GM18873 (cell line): ENCODE data around the gene SMG5.
"Not testable (repeated sequence)": the region's sequence is repeated elsewhere in the genome, so short reads cannot be mapped to it uniquely, and the experiment has no call there.

Source experiments
- ATAC-seq: cut with Tn5 transposase; IDR thresholded peaks from one replicate; pipeline ENCODE4 v1.9.1; 2021; ENCODE audit warnings: mild to moderate bottlenecking, moderate library complexity, moderate number of reproducible peaks; ENCODE audit not compliant: unreplicated experiment, low FRiP score

The SMG5 gene, protein sequence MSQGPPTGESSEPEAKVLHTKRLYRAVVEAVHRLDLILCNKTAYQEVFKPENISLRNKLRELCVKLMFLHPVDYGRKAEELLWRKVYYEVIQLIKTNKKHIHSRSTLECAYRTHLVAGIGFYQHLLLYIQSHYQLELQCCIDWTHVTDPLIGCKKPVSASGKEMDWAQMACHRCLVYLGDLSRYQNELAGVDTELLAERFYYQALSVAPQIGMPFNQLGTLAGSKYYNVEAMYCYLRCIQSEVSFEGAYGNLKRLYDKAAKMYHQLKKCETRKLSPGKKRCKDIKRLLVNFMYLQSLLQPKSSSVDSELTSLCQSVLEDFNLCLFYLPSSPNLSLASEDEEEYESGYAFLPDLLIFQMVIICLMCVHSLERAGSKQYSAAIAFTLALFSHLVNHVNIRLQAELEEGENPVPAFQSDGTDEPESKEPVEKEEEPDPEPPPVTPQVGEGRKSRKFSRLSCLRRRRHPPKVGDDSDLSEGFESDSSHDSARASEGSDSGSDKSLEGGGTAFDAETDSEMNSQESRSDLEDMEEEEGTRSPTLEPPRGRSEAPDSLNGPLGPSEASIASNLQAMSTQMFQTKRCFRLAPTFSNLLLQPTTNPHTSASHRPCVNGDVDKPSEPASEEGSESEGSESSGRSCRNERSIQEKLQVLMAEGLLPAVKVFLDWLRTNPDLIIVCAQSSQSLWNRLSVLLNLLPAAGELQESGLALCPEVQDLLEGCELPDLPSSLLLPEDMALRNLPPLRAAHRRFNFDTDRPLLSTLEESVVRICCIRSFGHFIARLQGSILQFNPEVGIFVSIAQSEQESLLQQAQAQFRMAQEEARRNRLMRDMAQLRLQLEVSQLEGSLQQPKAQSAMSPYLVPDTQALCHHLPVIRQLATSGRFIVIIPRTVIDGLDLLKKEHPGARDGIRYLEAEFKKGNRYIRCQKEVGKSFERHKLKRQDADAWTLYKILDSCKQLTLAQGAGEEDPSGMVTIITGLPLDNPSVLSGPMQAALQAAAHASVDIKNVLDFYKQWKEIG

DNA sequence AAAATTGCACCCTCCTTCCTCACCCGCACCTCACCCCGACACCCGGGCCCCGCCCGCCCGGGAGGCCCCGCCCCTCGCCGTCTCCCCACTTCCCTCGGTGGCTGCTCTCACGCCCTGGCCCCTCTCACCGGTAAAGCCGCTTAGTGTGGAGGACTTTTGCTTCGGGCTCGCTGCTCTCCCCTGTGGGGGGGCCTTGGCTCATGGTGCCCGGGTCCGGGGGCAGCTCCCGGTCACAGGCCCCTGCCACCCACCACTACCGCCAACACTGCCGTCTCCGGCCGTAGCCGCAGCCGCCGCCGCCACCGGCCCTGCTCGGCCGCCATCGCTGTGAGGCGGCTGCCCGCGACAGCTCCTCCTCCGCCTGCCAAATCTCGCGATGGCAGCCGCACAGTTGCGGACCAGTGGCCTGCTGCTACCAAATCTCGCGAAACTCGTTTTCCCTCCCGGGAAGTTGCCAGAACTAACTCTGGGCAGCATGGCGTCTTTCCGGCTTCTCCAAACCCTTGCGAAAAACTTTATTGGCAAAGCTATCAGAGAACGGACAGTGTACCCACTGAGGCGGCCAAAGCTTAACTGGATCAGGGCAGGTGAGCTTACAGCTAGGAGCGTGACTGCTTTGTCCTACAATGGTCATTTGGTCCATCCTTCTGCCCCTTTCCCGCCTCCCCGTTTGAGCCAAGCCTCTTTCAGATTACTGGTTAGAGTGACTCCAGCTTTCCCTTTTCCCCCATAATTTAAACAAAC, at the start of gene SMG5:
Gene SMG5 (minus strand): TSS at position 347 of the 744 bp plus-strand sequence. CDS start 145 bp downstream, at position 202.
- ATAC-seq: peak; percentile 78

DNA sequence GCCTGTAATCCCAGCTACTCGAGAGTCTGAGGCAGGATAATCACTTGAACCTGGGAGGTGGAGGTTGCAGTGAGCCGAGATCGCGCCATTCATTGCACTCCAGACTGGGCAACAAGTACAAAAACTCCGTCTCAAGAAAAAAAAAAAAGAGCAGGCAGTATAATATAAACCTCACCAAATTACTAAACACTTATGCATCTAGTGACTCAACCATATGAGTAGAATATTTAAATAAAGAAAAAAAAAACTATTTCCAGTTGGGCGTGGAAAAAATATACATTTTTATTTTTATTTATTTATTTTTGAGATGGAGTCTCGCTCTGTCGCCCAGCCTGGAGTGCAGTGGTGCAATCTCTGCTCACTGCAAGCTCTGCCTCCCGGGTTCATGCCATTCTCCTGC, 40.6 kb upstream of the SMG5 start:
- ATAC-seq: not testable (repeated sequence)

DNA sequence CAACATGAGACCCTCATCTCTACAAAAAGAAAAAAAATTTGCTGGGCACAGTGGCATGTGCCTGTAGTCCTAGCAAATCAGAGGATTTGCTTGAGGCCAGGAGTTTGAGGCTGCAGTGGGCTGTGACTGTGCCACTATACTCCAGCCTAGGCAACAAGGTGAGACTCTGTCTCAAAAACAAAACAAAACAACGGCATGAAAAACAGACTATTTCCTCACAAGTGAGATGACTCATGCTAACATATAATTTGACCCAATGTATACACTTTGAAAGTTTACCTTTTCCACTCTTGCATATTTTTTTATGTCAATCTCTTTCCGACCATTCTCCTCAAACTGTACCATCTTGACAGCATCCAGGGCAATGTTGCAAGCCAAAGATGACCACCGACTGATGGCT, 37.9 kb upstream of the SMG5 start:
- ATAC-seq: no peak

DNA sequence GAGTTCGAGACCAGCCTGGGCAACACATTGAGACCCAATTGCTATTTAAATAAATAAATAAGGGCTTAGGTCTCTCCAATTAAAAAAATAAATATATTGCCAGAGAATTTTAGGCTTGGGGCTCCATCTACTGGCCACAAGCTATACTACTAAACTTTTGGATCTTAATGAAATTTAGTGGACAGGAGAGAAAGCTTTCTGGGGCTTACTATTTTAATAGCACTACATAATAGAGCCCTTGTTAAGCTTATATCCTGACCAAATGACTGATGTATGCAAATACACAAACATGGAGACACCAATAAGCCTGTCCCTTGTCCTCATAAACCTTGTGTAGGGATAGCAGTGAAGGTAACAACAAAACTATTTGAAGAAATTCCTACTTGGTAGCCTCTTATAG, 37.0 kb upstream of the SMG5 start:
- no peak for ATAC-seq

DNA sequence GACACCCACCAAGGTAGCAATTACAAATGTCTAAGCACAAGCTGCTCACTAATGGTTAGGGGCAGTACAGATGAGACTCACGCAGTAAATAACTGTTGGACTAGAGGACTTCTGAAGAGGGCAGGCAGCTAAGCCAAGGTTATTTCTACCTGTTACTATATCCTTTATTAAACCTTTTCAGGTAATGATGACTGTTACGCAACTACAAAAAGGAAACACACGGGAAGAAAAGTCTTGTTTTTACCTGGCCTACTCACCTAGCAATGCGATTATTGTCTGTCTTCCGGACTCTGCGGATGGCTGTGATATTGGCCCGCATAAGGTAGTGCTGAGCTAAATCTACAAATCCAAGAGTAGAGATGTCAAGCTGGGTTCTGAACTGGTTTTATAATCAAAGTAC, 34.3 kb upstream of the SMG5 start:
- ATAC-seq: no peak

DNA sequence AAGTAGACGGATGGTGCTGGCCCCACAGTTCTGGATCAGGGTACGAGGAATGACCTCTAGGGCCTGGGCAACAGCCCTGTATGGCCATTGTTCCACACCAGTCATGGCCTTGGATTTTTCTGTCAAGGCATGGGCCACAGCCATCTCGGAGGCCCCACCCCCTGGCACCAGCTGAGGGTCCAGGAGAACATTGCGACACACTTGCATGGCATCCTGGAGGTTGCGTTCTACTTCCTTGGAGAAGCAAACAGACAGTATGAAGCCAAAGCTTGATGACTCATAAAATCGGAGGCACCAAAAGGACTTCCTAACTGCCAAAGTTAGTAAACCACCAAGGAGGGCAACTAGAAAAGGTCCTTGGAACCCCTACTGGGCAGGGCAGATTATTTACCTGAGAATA, 28.3 kb upstream of the SMG5 start:
- ATAC-seq: no peak

DNA sequence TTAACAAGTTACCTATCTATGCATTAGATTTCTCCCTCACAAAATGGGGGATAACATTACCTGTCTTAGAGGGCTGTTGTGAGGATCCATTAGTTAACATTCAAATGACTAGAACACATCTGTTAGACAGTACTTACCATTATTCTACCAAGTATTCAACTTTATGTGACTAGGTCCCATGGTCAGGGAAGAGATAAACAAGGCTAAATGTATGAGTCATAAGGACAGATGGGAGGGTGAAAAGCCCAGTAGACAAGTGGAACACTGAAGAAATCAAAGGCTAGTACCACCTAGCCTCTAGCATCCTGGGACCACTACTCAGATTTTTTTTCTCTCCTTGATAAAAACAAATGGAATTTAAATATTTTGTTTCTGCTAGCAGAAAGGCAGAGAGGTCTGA, 25.5 kb upstream of the SMG5 start:
- ATAC-seq: no peak

DNA sequence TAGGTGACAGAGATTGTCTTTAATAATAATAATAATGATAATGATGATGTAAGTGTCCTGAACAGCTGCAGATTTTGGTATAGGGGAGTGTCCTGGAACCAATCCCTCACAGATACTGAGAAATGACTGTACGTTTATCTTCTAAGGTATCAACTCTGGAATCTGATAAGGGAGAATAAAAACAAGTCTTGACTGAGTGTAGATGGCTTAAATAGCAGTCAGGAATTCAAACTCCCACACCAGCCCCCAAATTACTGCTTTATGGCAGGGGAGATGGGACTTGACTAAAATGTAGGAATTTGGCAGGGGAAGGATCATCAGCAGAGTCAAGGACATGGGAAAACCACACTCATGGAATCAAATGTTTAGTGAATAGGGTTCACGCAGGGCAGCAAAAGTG, 22.6 kb upstream of the SMG5 start:
- no peak for ATAC-seq

DNA sequence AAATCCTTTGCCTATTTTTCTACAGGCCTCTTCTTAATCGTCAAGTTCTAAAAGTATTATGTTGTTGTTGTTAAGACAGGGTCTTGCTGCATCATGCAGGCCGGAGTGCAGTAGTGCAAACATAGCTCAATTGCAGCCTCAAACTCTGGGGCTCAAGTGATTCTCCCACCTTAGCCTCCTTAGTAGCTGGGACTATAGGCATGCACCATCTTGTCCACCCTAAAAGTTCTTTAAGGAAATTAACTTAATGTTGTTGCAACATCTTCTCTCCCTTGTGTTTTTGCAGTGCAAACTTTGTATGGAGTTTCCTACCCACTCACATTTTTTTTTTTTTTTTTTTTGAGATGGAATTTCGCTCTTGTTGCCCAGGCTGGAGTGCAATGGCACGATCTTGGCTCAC, 20.6 kb upstream of the SMG5 start:
- no peak for ATAC-seq

DNA sequence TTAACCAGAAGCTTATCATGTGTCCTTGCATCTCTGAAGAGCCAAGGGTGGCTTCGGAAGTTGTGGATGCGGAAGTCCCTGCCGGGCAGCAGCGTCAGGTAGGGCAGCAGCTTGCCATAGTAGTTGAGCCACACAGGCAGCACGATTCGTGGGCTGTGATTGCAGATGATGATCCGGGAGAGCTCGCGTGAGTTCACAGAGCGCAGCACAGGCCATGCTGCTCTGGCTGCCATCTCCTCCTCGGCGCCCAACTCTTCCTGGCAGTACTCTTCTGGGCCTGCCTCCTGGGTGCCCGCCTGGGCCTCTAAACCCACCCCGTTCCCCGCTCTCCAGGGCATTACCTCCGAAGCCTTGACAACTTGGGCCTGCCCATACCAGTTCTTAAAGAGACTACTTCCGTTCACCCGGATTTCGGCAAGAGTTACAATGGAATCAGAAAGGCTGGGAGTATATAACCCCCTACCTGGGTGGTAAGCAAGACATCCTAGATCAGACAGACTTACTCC, 16.3 kb upstream of the SMG5 start, which contains the start of gene VHLL:
Gene VHLL (minus strand): TSS at position 456 of the 506 bp plus-strand sequence. CDS start 118 bp downstream, at position 338.
- ATAC-seq: no peak

DNA sequence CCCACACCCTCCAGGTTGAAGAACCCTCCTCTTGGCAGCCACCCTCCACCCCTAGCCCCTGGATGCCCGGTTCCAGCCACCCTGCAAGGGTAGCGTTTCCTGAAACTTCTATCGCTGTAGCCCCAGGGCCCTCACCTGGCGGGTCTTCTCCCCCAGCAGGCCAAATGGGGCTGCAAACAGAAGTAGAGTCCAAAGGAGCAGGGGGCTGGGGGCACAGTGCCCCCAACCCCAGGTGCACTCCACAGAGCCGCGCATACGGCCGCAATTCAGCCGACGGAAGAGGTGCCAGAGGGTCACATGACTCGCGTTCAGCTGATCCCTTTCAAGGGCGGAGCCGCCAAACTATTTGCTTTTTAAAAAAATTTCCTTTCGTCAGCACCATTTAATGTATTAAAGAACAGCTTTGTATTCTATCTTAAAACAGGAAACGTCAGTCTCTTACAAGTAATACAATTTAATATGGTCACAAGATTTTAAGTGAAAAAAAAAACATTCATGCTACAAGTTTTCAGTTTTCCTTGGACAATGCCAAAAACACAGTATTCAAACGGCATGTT, 12.8 kb upstream of the SMG5 start, which contains the start of gene GLMP:
Gene GLMP (minus strand): TSS at position 289 of the 557 bp plus-strand sequence. CDS start 34 bp downstream, at position 255.
- ATAC-seq: no peak

DNA sequence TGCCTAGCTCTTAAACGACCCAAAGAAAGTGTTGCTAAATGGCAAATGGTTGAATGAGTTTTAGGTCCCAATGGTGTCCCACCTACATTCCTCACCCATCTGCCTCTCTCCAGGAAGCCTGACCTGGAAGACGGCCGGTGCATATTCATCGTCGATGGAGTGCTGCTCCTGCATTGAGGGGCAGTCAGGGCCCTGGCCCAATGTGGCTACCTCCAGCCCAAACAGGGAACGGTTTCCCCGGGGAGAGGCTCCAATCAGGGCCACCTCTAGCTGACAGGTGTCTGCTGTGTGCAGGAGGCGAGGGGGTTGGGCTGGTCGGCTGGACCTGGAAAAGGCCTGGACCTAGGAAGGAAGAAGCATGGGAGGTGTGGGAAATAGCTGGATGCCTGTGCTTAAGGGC, 11.3 kb upstream of the SMG5 start:
- no peak for ATAC-seq

DNA sequence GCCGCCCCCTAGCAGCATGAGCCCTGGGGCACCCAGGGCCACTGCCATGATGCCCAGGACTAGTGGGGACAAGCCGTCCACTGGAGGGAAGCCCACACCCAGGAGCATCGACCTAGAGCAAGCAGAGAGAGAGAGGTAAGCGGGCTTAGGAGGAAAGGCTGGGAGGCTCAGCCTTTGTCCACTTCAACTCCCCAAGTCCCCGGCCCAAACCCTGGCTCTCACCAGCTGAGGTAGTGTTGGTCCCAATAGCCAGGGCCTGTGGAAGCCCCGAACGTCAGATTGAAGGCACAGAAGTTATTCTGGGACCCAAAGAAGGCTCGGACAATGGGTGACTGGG, 10.4 kb upstream of the SMG5 start:
- no peak for ATAC-seq

DNA sequence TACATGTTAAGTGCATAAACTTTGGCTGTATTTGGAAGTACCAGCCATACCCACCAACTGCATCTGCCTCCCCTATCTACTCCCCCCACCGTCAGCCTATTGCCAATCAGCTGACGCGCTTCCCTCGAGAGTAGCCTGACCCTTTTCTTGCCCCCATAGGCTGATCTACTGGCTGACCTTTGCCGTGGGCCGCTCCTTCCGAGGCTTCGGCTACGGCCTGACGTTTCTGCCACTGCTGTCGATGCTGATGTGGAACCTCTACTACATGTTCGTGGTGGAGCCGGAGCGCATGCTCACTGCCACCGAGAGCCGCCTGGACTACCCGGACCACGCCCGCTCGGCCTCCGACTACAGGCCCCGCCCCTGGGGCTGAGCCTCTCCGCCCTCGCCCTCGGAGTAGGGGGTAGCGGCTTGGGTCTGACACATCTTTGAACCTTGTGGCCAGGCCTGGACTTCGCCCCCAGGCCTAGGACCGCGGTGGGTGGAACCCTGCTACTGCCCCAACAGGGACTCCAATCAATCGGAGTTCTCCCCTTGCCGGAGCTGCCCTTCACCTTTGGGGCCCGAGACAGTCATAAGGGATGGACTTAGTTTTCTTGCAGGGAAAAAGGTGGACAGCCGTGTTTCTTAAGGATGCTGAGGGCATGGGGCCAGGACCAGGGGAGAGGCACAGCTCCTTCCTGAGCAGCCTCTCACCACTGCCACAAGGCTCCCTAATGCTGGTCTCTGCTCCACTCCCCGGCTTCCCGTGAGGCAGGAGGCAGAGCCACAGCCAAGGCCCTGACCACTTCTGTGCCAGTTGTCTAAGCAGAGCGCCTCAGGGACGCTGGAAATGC, 8.8 kb upstream of the SMG5 start:
- ATAC-seq: no peak

DNA sequence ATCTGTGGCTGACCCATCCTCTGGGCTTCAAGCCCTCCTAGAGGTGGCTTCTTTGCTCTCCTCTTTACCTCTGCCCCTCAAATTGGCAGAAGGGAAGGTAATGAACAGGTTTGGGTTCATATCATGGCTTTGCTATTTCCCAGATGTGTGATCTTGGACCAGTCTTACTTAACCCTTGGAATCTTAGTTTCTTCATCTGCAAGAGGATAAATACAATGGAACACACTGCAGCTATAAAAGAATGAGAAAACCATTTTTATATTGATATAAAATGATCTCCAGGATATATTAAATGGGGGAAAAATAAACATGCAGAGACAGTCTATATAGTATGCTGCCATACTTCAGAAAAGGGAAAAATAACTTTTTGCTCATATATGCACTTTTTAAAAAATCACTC, 7.2 kb upstream of the SMG5 start:
- ATAC-seq: no peak

DNA sequence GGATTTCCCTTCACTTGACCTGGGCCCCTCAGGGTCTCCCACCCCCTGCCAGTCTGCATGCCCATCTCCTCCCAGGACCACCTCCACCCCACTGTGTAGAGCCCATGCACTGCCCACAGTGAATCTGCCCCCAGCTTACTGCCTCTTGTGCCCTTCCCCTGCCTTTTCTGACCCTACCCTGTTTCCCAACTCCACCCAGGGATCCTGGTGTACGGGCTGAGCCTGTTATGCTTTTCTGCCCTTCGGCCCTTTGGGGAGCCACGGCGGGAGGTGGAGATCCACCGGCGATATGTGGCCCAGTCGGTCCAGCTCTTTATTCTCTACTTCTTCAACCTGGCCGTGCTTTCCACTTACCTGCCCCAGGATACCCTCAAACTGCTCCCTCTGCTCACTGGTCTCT, 3.4 kb upstream of the SMG5 start:
- ATAC-seq: no peak

DNA sequence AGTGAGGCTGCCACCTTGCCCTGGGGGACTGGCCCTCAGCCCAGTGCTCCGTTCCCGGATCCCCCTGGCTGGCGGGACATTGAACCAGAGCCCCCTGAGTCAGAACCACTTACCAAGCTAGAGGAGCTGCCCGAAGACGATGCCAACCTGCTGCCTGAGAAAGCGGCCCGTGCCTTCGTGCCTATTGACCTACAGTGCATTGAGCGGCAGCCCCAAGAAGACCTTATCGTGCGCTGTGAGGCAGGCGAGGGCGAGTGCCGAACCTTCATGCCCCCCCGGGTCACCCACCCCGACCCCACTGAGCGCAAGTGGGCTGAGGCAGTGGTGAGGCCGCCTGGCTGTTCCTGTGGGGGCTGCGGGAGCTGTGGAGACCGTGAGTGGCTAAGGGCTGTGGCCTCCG, 2.8 kb upstream of the SMG5 start:
- no peak for ATAC-seq

DNA sequence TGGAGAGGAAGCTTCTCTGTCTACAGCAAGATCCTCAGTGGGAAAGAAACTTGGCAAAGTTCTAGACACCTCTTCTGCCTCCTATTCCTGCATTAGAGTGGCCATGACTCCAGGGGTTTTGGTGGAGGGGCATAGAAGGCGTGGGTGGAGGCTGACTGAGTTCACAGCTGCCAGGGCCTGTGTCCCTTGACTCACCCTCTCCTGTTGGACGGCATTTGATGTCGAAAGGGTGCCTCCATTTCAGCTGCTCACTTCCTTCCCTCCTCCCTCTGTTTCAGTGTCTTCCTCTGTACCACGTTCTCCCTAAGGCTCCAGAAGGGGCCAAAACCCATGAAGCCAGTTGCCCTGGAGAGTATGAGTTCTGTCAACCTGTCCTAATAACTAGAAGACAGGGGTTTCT, 2.1 kb upstream of the SMG5 start:
- ATAC-seq: no peak

DNA sequence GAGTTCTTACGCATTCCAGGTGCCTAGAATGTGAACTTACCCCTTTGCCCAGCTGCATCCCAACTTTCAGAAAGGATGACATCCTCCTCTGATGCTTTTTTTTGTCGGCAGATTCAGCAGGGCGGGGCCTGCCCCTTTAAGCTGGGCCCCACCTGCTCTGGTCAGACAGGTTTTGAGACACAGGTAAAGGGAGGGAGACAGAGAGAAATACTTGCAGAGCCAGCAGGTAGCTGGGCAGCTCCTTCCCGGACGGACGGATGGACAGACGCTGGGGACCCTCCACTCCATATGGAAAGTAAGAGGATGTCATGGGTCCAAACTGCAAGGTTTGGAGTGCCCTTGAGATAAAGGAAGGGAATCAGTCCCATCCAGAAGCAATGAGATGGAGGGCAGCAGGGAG, 1.5 kb upstream of the SMG5 start, which contains the start of gene TMEM79:
Gene TMEM79 (plus strand): TSS at position 214 of the 400 bp plus-strand sequence. CDS start 902 bp downstream, outside the sequence.
- no peak for ATAC-seq
